ENCODE results near the gene CEP78.

Gene CEP78

GRCh38 chr9:78311075-78311474 is 75.2 kb downstream of the CEP78 start:
- DNase-seq, result no peak

GRCh38 chr9:78311886-78312524 is 76.1 kb downstream of the CEP78 start:
- DNase-seq, result no peak

DNA sequence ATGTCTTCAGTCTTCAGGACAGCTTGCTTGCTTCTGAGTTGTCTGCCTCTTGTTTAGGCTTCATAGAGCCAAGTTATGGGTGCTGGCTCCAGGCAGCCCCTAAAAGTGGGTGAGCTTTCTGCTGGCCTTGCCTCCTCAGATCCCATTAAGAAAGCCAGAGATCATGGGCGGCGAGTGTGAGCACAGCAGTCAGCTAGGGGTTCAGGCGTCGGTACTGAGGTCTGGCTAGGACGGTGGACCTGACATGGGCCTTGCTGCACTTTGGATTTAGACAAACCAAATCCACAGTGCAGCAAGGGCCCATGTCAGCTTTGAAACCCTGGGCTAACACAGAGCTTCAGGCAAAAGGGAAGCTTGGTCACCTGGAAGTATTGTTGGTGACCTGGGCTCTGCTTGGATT is 78.7 kb downstream of the CEP78 start:
- DNase-seq, result no peak

GRCh38 chr9:78314953-78315870 is 79.3 kb downstream of the CEP78 start:
- DNase-seq, result no peak

GRCh38 chr9:78316166-78316892 is 80.5 kb downstream of the CEP78 start:
- no peak for DNase-seq

- DNase-seq, result no peak
Observed at GRCh38 chr9:78319197-78320029, 83.5 kb downstream of the CEP78 start.

DNA sequence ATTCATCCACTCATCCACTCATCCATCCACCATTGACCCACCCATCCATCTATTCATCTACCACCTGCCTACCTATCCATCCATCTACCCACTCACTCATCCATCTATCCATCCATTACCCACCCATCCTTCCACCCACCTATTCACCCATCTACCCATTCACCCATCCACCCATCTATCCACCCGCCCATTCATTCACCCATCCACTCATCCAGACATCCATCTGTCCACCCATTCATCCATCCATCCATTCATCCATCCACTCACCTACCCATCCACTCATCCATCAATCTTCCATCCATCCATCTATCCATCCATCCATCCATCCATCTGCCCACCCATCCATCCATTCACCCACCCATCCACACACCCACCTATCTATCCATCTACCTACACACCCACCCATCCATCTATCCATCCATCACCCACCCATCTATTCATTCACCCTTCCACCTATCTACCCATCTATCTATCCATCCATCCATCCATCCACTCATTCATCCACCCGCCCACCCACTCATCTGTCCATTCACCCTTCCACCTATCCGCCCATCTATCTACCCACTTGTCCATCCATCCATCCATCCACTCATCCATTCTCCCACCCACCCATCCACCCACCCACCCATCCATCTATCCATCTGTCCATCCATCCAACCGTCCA is 84.3 kb downstream of the CEP78 start:
- no peak for DNase-seq

DNA sequence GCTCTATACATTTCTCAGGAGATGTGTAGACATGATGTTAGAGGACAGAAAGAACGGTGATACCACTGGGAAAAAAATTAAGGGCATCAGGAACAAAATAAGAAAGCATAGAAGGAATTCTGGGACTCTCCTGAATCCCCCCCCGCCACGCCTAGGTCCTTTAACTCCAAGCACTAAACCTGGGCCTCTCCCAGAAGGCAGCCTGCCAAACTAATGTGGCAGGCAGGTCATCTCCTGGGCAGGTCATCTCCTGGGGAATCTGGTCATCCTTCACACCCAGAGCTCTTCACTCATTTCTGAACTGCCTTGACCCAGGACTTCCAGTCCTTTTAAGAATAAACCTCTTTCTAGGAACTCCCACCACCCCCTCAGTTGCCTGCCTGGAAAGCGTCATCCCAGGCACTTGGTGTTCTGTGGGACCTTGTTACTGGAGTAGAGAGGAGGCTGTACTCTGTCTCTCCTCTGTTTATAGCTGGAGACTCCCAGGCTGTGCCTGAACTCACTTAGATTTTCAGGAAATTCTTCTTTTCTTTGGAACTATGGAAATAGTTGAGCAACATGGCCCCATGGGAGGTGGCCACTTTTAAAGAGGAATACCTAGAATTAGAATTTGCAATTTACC is 85.1 kb downstream of the CEP78 start:
- DNase-seq, result no peak

DNA sequence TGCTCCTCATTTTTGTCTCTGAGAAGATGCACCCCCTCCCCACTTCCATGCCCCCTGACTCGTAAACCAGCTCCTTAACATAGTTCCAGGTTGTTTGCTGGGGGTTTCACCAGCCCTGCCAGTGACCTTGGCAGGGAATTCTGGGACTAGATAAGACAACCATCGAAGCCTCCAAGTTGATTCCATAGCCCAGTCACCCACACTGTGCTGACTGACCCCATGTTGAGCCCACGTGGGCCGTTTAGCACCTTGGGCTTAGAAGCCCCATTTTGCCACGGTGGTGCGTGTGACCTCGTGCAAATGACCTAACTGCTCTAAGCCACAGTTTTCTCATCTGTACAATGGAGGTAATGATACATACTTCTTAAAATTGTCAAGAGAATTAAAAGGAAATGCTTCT is 85.6 kb downstream of the CEP78 start:
- DNase-seq, result no peak

DNA sequence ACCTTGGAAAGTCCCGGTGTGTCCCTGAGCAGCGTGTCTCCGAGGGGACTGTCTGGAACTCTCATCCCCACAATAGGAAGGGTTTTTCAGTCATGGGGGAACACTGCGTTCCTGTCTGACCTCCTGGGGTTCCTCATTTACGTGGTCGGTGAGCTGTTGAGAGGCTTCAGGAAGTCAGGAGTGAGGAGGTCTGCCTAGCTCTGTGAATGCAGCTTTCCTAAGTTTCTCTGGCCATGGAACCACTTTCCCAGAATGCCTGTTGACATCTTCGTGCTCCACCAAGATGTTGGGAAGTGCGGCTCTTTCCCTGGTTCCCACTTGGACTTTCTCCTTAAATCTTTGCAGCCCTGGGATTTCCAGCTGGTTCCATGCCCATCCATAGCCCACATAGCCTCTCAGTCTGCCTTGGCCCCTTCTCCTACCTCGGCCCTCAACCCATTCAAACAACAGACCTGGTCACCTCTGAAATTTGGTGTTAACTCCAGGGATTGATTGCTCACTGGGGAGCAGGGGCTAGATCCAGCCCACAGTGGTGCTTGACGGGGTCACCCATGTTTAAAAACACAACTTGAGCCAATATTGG is 88.3 kb downstream of the CEP78 start:
- no peak for DNase-seq

- no peak for DNase-seq
Observed at GRCh38 chr9:78324682-78325081, 88.8 kb downstream of the CEP78 start.

DNA sequence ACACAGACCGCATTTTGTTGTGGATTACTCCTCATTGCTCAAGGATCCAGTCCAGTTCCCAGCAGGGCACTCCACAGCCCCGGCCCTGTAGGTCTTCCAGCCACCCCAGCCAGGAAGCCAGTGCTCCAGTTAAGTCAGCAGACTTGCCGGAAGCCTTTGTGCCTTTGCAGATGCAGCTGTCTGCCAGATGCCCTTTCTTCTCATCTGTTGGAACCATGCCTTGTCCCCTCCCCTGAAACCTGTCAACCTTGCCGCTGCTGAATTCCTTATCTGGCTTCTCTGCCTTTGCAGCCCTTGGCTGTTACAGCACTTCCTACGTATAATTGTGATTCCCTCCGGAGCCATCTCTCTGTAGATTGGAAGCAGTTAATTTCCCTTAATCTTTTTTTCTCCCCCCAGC is 89.5 kb downstream of the CEP78 start:
- DNase-seq, result no peak

DNA sequence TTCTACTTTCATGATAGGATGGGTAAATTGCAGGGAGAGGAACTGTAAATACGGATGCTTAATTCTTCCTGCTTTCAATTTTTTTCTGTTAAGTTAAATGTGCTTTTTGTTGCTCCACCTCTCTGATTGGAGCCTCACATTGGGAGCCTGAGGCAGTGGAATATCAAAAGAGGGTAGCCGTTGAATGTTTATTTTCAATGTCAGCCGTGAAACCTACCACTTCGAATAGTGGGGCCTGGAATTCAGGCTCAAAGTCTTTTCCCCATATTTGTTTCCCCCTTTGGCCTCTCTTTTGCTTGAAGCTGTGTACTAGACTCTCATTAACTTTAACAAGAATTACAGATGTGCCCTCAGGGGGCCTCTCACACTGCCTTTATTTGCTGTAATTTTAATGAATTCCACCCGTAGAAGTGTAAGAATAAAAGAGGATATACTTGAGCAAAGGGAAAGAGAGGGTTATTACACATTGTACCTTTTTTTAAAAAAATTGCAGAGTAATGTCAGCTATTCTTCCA is 90.0 kb downstream of the CEP78 start:
- DNase-seq, result no peak

- no peak for DNase-seq
Observed at GRCh38 chr9:78326564-78326963, 90.7 kb downstream of the CEP78 start.
